HepG2 (cell line): ENCODE results near the gene PTPN20. TPM values are rescaled to one million over a fixed set of nuclear protein-coding genes. Genes with fewer than 3 reads are reported as not detected.

Experiments used
- ZBTB40 ChIP-seq, 2 experiments: fragments of 450-650 bp in 1 of 2; sonication (generic) in 1 of 2; formaldehyde crosslinking in 1 of 2; IDR thresholded peaks; 2 replicates each; pipeline versions ENCODE4 v1.6.1 to v1.8.0; 2016 to 2022; ENCODE audit warnings: antibody characterized with exemption in 1 of 2, mild to moderate bottlenecking in 1 of 2, missing genetic modification reagents in 1 of 2
- ZNF800 ChIP-seq: sonication (generic); formaldehyde crosslinking; IDR thresholded peaks from 2 replicates; pipeline ENCODE4 v1.4.0; 2020; ENCODE audit warnings: missing genetic modification reagents
- polyA plus RNA-seq, 8 experiments: library from polyadenylated mRNA; depleted of rRNA in 3 of 8; stranded (reverse) in 7 of 8; unstranded in 1 of 8; fragments of >200 nt; fragmentation: Illumina TruSeq in 4 of 8; extraction: Trizol in 4 of 8; gene quantifications; 2 replicates each; pipeline versions ENCODE4 v1.2.1 to v1.2.3, GENCODE V29; 2011 to 2016; ENCODE audit warnings: low read depth in 4 of 8, missing spikeins in 1 of 8, mixed read lengths in 1 of 8; ENCODE audit not compliant: insufficient read depth in 1 of 8
- total RNA-seq, 5 experiments: library from RNA; depleted of rRNA; stranded (reverse); fragments of >200 nt; fragmentation: Illumina TruSeq; extraction: Trizol; gene quantifications; 2 replicates each; pipeline ENCODE4 v1.2.3, GENCODE V29; 2016; ENCODE audit warnings: low read depth in 1 of 5

Gene PTPN20
- total and polyA plus RNA-seq, 2 of the 13 experiments (the other 11 are each of a cell fraction or from before 2014, with no cell fraction given) = not detected

GRCh38 chr10:47030191-47030703 is 119.0 kb downstream of the PTPN20 start (continued):
- no peak for TF ChIP-seq ZBTB40 (IDR thresholded peaks at IDR 0.05)
- no peak for TF ChIP-seq ZBTB40 (CRISPR knock-in tag; IDR thresholded peaks at IDR 0.05)
- no peak for TF ChIP-seq ZNF800
